Measurements from ENCODE around the gene MRPL46.
"Not testable (repeated sequence)": the region's sequence is repeated elsewhere in the genome, so short reads cannot be mapped to it uniquely, and the experiment has no call there.

MRPL46 gene

GRCh38 chr15:88438181-88438580 is 29.0 kb downstream of the MRPL46 start:
- DNase-seq: no peak

- DNase-seq: not testable (repeated sequence)
Observed at GRCh38 chr15:88434106-88434505, 33.1 kb downstream of the MRPL46 start.

- no peak for DNase-seq
Observed at GRCh38 chr15:88433046-88433685, 34.0 kb downstream of the MRPL46 start.

- DNase-seq: no peak
Observed at GRCh38 chr15:88431441-88431840, 35.7 kb downstream of the MRPL46 start.

GRCh38 chr15:88430051-88430450 is 37.1 kb downstream of the MRPL46 start:
- no peak for DNase-seq

- no peak for DNase-seq
Observed at GRCh38 chr15:88428805-88429605, 38.2 kb downstream of the MRPL46 start.

GRCh38 chr15:88428053-88428452 is 39.1 kb downstream of the MRPL46 start:
- DNase-seq: no peak

- no peak for DNase-seq
Observed at GRCh38 chr15:88426304-88426703, 40.9 kb downstream of the MRPL46 start.

- DNase-seq: no peak
Observed at GRCh38 chr15:88423331-88423730, 43.9 kb downstream of the MRPL46 start.

GRCh38 chr15:88419830-88420229 is 47.4 kb downstream of the MRPL46 start:
- DNase-seq: no peak

Data from DMS53 (cell line).